PC-9 (cell line): Measurements from ENCODE around the gene DLGAP4. TPM values are rescaled to one million over a fixed set of nuclear protein-coding genes. Genes with fewer than 3 reads are reported as not detected.

ENCODE experiments used
- BruUV-seq: library from RNA; stranded (reverse); fragments of 400-500 nt; replicated peaks from 2 replicates; lab custom pipeline; 2021; lab: Mats Ljungman, UMichigan
- CTCF ChIA-PET: fragments of 300-600 bp; sonication (Branson Sonifier 250); formaldehyde crosslinking; loops from one replicate; lab custom pipeline; 2022; ENCODE audit warnings: antibody characterized with exemption; lab: Charles Lee
- POLR2A ChIA-PET: fragments of 300-600 bp; sonication (Branson Sonifier 250); formaldehyde crosslinking; loops from one replicate; lab custom pipeline; 2022; ENCODE audit warnings: antibody characterized with exemption; ENCODE audit not compliant: unreplicated experiment; lab: Charles Lee
- DNase-seq, 2 experiments: peaks; one replicate each; pipeline versions ENCODE4 v3.0.0 to v3.0.0-alpha.2; 2015 to 2022; ENCODE audit warnings: mixed read lengths in 1 of 2
- H2AFZ ChIP-seq: fragments of 200-600 bp; sonication (generic); 2 replicates; pipeline ENCODE4 v1.8.1; 2017; ENCODE audit warnings: antibody characterized with exemption
- H3F3A ChIP-seq: fragments of 200-600 bp; sonication (generic); 2 replicates; pipeline ENCODE4 v1.8.1; 2017; ENCODE audit warnings: antibody characterized with exemption, mild to moderate bottlenecking, low read depth; ENCODE audit not compliant: insufficient read depth
- H3K27ac ChIP-seq: fragments of 200-600 bp; sonication (generic); 2 replicates; pipeline ENCODE4 v1.6.1; 2016; ENCODE audit warnings: mixed run types
- H3K27me3 ChIP-seq: fragments of 200-600 bp; sonication (generic); 2 replicates; pipeline ENCODE4 v1.6.1; 2016; ENCODE audit warnings: low read depth, mixed run types; ENCODE audit not compliant: insufficient read depth
- H3K36me3 ChIP-seq: fragments of 200-600 bp; sonication (generic); 2 replicates; pipeline ENCODE4 v1.6.1; 2016; ENCODE audit warnings: low read depth, mixed run types
- H3K4me1 ChIP-seq: fragments of 200-600 bp; sonication (generic); replicated peaks from 2 replicates; pipeline ENCODE4 v1.6.1; 2016; ENCODE audit warnings: mixed run types; ENCODE audit not compliant: insufficient read depth
- H3K4me2 ChIP-seq: fragments of 200-600 bp; sonication (generic); 2 replicates; pipeline ENCODE4 v1.6.1; 2017; ENCODE audit warnings: mixed run types
- H3K4me3 ChIP-seq: fragments of 200-600 bp; sonication (generic); 2 replicates; pipeline ENCODE4 v1.6.1; 2016; ENCODE audit warnings: mixed run types
- H3K79me2 ChIP-seq: fragments of 200-600 bp; sonication (generic); 2 replicates; pipeline ENCODE4 v1.6.1; 2017; ENCODE audit warnings: low read depth, mixed run types
- H3K9me2 ChIP-seq: fragments of 200-600 bp; sonication (generic); 2 replicates; pipeline ENCODE4 v1.8.1; 2017; ENCODE audit warnings: mild to moderate bottlenecking; ENCODE audit not compliant: insufficient read depth
- H3K9me3 ChIP-seq: fragments of 200-600 bp; sonication (generic); 2 replicates; pipeline ENCODE4 v1.8.1; 2016; ENCODE audit warnings: low read depth; ENCODE audit not compliant: insufficient read depth
- H4K20me1 ChIP-seq: fragments of 200-600 bp; sonication (generic); 2 replicates; pipeline ENCODE4 v1.8.1; 2017; ENCODE audit not compliant: insufficient read depth
- EZH2 ChIP-seq: fragments of 200-600 bp; sonication (generic); IDR thresholded peaks from 2 replicates; pipeline ENCODE4 v1.8.0; 2017; ENCODE audit warnings: antibody characterized with exemption, low read depth
- intact Hi-C: fragments of 100-400 bp; cut with micrococcal nuclease; formaldehyde crosslinking; loops from one replicate; pipeline ENCODE4 v1.10.0; 2022; ENCODE audit not compliant: unreplicated experiment
- total RNA-seq: library from RNA; stranded (reverse); gene quantifications from 2 replicates; pipeline ENCODE4 v1.2.3, GENCODE V29; 2021
- TF ChIP-seq, protein P1 (sequence below): fragments of 200-600 bp; sonication (generic); conservative IDR thresholded peaks from 2 replicates; pipeline ENCODE4 v1.6.1; 2017; ENCODE audit warnings: mixed run types, antibody characterized with exemption, mild to moderate bottlenecking, moderate library complexity

Gene DLGAP4
- total RNA-seq, 1 experiment from 2014 or later = 62.6 TPM

DNA sequence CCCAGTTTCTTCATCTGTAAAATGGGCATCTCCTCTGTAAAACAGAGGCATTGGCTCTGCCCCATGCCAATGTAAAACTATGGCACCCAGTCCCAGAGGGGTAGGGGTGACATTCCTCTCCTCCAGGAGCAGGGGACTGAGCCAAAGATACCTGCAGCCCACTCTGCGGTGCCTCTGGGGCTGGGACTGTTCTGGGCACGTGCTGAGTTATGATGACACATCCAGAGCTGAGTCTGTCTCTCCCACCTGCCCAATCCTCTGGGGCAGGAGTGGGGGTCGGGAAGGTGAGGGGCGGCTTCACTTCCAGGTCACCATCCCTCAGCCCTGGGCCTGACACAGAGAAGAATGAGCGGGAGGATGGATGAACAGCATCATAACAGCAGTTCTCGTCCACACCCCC lies 40.0 kb upstream of the DLGAP4 start:
- H3K4me3 ChIP-seq = no peak overlapping the region
- no peak for DNase-seq
- H3K9me3 ChIP-seq = no peaks in the 10 kb centered on the region
- no peaks in the 10 kb centered on the region for H3K4me1 ChIP-seq
- H3K9me2 ChIP-seq = no peaks in the 10 kb centered on the region
- TF ChIP-seq EZH2 = no peak
- TF ChIP-seq, protein P1, sequence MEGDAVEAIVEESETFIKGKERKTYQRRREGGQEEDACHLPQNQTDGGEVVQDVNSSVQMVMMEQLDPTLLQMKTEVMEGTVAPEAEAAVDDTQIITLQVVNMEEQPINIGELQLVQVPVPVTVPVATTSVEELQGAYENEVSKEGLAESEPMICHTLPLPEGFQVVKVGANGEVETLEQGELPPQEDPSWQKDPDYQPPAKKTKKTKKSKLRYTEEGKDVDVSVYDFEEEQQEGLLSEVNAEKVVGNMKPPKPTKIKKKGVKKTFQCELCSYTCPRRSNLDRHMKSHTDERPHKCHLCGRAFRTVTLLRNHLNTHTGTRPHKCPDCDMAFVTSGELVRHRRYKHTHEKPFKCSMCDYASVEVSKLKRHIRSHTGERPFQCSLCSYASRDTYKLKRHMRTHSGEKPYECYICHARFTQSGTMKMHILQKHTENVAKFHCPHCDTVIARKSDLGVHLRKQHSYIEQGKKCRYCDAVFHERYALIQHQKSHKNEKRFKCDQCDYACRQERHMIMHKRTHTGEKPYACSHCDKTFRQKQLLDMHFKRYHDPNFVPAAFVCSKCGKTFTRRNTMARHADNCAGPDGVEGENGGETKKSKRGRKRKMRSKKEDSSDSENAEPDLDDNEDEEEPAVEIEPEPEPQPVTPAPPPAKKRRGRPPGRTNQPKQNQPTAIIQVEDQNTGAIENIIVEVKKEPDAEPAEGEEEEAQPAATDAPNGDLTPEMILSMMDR = no peak
- no peaks in the 10 kb centered on the region for H4K20me1 ChIP-seq
- no peaks in the 10 kb centered on the region for H3F3A ChIP-seq
- H3K79me2 ChIP-seq = no peaks in the 10 kb centered on the region
- no peak overlapping the region for H3K4me2 ChIP-seq
- no TSS peak for BruUV-seq
- H3K36me3 ChIP-seq = no peaks in the 10 kb centered on the region
- no peaks in the 10 kb centered on the region for H3K27me3 ChIP-seq
- ChIA-PET POLR2A (no interaction called here), CTCF (interaction anchor here (0.7 kb wide), 1 partner anchor 319 kb away, joined by 3 read pairs; no protein-coding TSS in a partner anchor)
- intact Hi-C loops = no loop called here
- no peak overlapping the region for H3K27ac ChIP-seq
- H2AFZ ChIP-seq = no peak overlapping the region

DNA sequence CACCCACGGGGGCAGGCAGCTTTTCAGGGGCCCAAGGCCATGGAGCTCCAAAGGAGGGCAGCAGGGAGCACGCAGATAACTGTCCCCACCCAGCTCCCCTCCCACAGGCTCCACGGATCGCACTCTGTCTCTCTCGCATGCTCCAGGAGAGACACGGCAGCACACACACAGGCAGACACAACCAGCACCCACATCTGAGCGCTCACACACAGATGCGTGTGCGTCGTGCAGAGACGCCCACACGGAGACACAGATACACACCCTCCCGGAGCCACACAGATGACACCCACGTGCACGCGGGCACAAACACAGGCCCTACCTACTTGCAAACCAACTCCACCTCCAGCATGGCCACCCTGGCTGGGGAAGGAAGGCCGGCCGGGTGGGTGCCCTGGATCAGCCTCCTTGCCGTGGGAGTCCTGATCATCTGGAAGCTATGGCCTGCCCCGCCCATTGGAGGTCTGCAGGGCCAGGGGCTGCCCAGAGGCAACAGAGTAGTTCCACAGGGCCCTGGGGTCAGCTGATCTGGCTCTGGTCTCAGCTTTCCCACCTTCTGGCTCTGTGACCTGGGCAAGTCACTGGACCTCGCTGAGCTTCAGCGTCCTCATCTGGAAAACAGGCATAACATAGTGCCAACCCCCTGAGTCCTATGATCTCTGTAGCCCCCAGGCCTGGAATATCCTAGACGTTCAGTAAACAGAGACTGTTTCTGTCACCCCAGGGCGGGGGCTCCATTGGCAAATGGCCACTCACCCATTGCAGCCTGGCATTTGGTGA lies 38.3 kb upstream of the DLGAP4 start:
- Histone ChIP-seq H3K4me3 (no peak overlapping the region), H4K20me1 (no peaks in the 10 kb centered on the region), H3K4me1 (no peaks in the 10 kb centered on the region), H3K79me2 (no peaks in the 10 kb centered on the region), H3K36me3 (no peaks in the 10 kb centered on the region), H3K27me3 (no peaks in the 10 kb centered on the region), H3K27ac (no peak overlapping the region), H3K9me3 (no peaks in the 10 kb centered on the region), H3K4me2 (no peak overlapping the region), H2AFZ (no peak overlapping the region), H3K9me2 (no peaks in the 10 kb centered on the region), H3F3A (no peaks in the 10 kb centered on the region)
- CTCF ChIA-PET = no interaction called here
- intact Hi-C loops = no loop called here
- POLR2A ChIA-PET = no interaction called here
- BruUV-seq = no TSS peak
- DNase-seq = no peak
- TF ChIP-seq EZH2 = no peak
- TF ChIP-seq, protein P1 = no peak

DNA sequence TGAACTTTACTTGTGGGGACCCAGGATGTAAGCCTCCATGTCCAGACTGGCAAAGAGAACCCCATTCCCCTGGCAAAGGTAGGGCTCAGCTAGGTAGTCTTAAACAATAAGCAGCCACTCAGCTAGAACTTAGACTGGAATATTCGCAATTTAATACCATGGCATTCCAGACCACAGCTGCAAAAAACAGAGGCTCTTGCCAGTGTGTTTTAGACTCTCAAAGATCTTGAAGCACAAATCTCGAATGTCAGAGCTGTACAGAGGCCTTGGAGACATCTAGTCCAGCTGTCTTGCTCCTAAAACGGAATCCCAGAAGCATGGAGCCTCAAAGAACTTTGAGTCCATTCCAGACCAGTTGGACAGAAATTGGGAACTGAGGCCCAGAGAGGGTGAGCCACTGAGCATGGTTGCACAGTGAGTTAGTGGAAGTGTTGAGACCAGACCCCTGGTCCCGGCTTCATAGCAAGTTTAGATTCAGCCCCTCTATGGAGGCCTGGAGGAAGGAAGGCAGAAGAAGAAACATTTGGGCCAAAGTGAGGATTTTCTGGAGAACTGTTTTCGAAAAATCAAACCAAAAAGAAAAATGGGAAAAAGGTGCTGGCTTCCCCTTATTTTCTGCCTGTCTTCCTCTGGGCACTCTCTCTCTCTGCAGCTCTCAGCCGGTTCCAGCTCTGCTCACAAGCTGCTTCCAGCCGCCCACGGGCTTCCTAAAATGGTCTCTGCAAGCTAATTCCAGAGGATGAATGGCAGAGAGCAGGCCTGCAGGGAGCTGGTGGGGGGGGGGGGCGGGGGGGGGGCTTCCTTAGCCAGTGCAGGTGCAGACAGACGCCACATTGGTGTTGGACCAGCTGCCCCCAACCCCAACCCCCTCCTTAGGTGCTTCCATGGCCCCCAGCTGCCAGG lies 37.4 kb upstream of the DLGAP4 start:
- POLR2A ChIA-PET = no interaction called here
- Histone ChIP-seq H3K4me1 (no peaks in the 10 kb centered on the region), H4K20me1 (no peaks in the 10 kb centered on the region), H3K36me3 (no peaks in the 10 kb centered on the region), H3K9me3 (no peaks in the 10 kb centered on the region), H3K27ac (no peak overlapping the region), H3K79me2 (no peaks in the 10 kb centered on the region), H2AFZ (no peak overlapping the region), H3K4me3 (no peak overlapping the region), H3K9me2 (no peaks in the 10 kb centered on the region), H3K4me2 (no peak overlapping the region), H3F3A (no peaks in the 10 kb centered on the region), H3K27me3 (peaks cover 2% of the 10 kb centered on the region)
- BruUV-seq = no TSS peak
- CTCF ChIA-PET = no interaction called here
- no peak for TF ChIP-seq EZH2
- TF ChIP-seq, protein P1 = no peak
- no peak for DNase-seq
- intact Hi-C loops = no loop called here
